HEK293T (cell line): Measurements from ENCODE around the gene OR52B2.

Source experiments
- HDGF ChIP-seq: fragments of 450-650 bp; IDR thresholded peaks from 2 replicates; pipeline ENCODE4 v1.6.1; 2017; ENCODE audit warnings: antibody characterized with exemption, borderline replicate concordance
- TF ChIP-seq, protein P1 (sequence below): fragments of 450-650 bp; IDR thresholded peaks from 2 replicates; pipeline ENCODE4 v1.6.1; 2016

DNA sequence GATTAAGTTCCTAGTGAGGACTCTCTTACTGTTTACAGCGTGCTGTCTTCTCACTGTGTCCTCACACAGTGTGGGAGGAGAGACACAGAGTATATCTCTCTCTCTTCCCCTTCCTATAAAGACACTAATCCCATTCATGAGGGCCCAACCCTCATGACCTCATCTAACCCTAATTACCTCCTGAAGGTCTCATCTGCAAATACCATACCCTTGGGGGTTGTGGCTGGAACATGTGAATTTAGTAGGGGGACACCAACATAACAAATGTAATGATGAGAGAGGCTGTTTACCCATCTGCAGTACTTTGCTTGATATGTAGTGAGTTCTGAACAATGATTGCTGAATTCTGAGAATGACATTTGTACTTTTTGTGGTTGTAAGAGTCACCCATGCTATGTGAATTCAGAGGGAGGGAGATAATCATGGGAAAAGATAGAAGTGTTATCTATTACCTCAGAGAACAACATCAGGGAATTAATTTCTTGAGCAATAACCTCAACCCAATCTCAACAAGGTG lies 24.0 kb upstream of the OR52B2 start:
- TF ChIP-seq, protein P1, sequence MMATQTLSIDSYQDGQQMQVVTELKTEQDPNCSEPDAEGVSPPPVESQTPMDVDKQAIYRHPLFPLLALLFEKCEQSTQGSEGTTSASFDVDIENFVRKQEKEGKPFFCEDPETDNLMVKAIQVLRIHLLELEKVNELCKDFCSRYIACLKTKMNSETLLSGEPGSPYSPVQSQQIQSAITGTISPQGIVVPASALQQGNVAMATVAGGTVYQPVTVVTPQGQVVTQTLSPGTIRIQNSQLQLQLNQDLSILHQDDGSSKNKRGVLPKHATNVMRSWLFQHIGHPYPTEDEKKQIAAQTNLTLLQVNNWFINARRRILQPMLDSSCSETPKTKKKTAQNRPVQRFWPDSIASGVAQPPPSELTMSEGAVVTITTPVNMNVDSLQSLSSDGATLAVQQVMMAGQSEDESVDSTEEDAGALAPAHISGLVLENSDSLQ, result no peak
- no peak for TF ChIP-seq HDGF
